C4-2B (cell line): Measurements from ENCODE around the gene DBN1.

Experiments used
- CTCF ChIP-seq: fragments of 450-650 bp; conservative IDR thresholded peaks from 2 replicates; pipeline ENCODE4 v1.5.1; 2017; ENCODE audit warnings: mild to moderate bottlenecking
- ZFX ChIP-seq: fragments of 450-650 bp; IDR thresholded peaks from 2 replicates; pipeline ENCODE4 v1.6.1; 2017

GRCh38 chr5:177440211-177440989, 33.0 kb downstream of the DBN1 start:
- TF ChIP-seq CTCF (no peak), ZFX (no peak)
